ENCODE measurements around the gene LUC7L.

Gene LUC7L

GRCh38 chr16:179211-180092 is 49.8 kb downstream of the LUC7L start:
- Histone ChIP-seq H3K4me1 (ENCODE audit: control insufficient read depth in 1 of 2, insufficient read depth in 2 of 2, low read length in 2 of 2) (peaks cover 5 to 11% of the 10 kb centered on the region in 2 experiments), H2BK120ac (ENCODE audit: insufficient read depth, low read length, poor library complexity) (no peak overlapping the region), H3K27ac (ENCODE audit: low read depth, low read length) (no peak overlapping the region), H3K27me3 (ENCODE audit: insufficient read depth, low read length) (peaks cover 28% of the 10 kb centered on the region), H3K23ac (ENCODE audit: low read length) (no peak overlapping the region), H3K4me2 (ENCODE audit: low read length) (no peak overlapping the region), H2BK5ac (ENCODE audit: low read depth, low read length, poor library complexity) (no peak overlapping the region), H2BK12ac (ENCODE audit: low read length) (no peak overlapping the region), H3K9me3 (ENCODE audit: insufficient read depth, low read depth, low read length) (peaks cover 4% of the 10 kb centered on the region), H3K79me2 (ENCODE audit: control insufficient read depth, insufficient read depth, low read length, poor library complexity) (no peaks in the 10 kb centered on the region), H3K9ac (ENCODE audit: low read length) (no peak overlapping the region), H3K36me3 (ENCODE audit: control insufficient read depth in 1 of 2, insufficient read depth in 2 of 2, low read length in 2 of 2) (peaks cover 0 to 10% of the 10 kb centered on the region in 2 experiments), H2AFZ (ENCODE audit: insufficient read depth, low read length, poor library complexity) (no peak overlapping the region), H2AK5ac (ENCODE audit: low read length) (no peak overlapping the region), H3K4me3 (ENCODE audit: low read depth, low read length) (no peak overlapping the region), H4K8ac (ENCODE audit: low read depth, low read length) (no peak overlapping the region), H3K79me1 (ENCODE audit: low read length) (no peaks in the 10 kb centered on the region), H4K12ac (ENCODE audit: low read depth, low read length) (no peak overlapping the region), H3K18ac (ENCODE audit: low read length) (no peak overlapping the region), H3K14ac (ENCODE audit: low read length) (no peak overlapping the region), H3K4ac (ENCODE audit: low read depth, low read length) (no peak overlapping the region), H4K91ac (ENCODE audit: low read depth, low read length) (no peak overlapping the region)
- no peak for DNase-seq
- no CpG with 5 or more reads among the region's 17 CpGs for WGBS (ENCODE audit: extremely low coverage, insufficient coverage, insufficient read length)

GRCh38 chr16:178668-179015 is 50.6 kb downstream of the LUC7L start:
- no peak overlapping the region for H4K8ac ChIP-seq (ENCODE audit: low read depth, low read length)
- H3K18ac ChIP-seq (ENCODE audit: low read length) = no peak overlapping the region
- H3K9me3 ChIP-seq (ENCODE audit: insufficient read depth, low read depth, low read length) = peaks cover 4% of the 10 kb centered on the region
- no CpG with 5 or more reads among the region's 11 CpGs for WGBS (ENCODE audit: extremely low coverage, insufficient coverage, insufficient read length)
- H3K4ac ChIP-seq (ENCODE audit: low read depth, low read length) = no peak overlapping the region
- no peak overlapping the region for H4K12ac ChIP-seq (ENCODE audit: low read depth, low read length)
- no peak overlapping the region for H2BK5ac ChIP-seq (ENCODE audit: low read depth, low read length, poor library complexity)
- H2AFZ ChIP-seq (ENCODE audit: insufficient read depth, low read length, poor library complexity) = no peak overlapping the region
- no peak overlapping the region for H2AK5ac ChIP-seq (ENCODE audit: low read length)
- H3K4me2 ChIP-seq (ENCODE audit: low read length) = no peak overlapping the region
- no peak overlapping the region for H3K27ac ChIP-seq (ENCODE audit: low read depth, low read length)
- H3K79me2 ChIP-seq (ENCODE audit: control insufficient read depth, insufficient read depth, low read length, poor library complexity) = no peaks in the 10 kb centered on the region
- no peak overlapping the region for H3K9ac ChIP-seq (ENCODE audit: low read length)
- no peak overlapping the region for H2BK12ac ChIP-seq (ENCODE audit: low read length)
- no peaks in the 10 kb centered on the region for H3K79me1 ChIP-seq (ENCODE audit: low read length)
- no peak overlapping the region for H3K23ac ChIP-seq (ENCODE audit: low read length)
- H2BK120ac ChIP-seq (ENCODE audit: insufficient read depth, low read length, poor library complexity) = no peak overlapping the region
- no peak overlapping the region for H3K4me3 ChIP-seq (ENCODE audit: low read depth, low read length)
- no peak overlapping the region for H4K91ac ChIP-seq (ENCODE audit: low read depth, low read length)
- H3K14ac ChIP-seq (ENCODE audit: low read length) = no peak overlapping the region
- peaks cover 29% of the 10 kb centered on the region for H3K27me3 ChIP-seq (ENCODE audit: insufficient read depth, low read length)
- peaks cover 5 to 11% of the 10 kb centered on the region in 2 experiments for H3K4me1 ChIP-seq (ENCODE audit: control insufficient read depth in 1 of 2, insufficient read depth in 2 of 2, low read length in 2 of 2)
- peak in 1 of 2 donors; percentile 27 for DNase-seq
- H3K36me3 ChIP-seq (ENCODE audit: control insufficient read depth in 1 of 2, insufficient read depth in 2 of 2, low read length in 2 of 2) = peaks cover 0 to 6% of the 10 kb centered on the region in 2 experiments

- no CpG with 5 or more reads among the region's 11 CpGs for WGBS (ENCODE audit: extremely low coverage, insufficient coverage, insufficient read length)
- Histone ChIP-seq H3K27me3 (ENCODE audit: insufficient read depth, low read length) (peaks cover 29% of the 10 kb centered on the region), H3K79me2 (ENCODE audit: control insufficient read depth, insufficient read depth, low read length, poor library complexity) (no peaks in the 10 kb centered on the region), H3K9me3 (ENCODE audit: insufficient read depth, low read depth, low read length) (peaks cover 4% of the 10 kb centered on the region), H4K91ac (ENCODE audit: low read depth, low read length) (no peak overlapping the region), H2BK12ac (ENCODE audit: low read length) (no peak overlapping the region), H3K4me1 (ENCODE audit: control insufficient read depth in 1 of 2, insufficient read depth in 2 of 2, low read length in 2 of 2) (peaks cover 5 to 11% of the 10 kb centered on the region in 2 experiments), H3K4me3 (ENCODE audit: low read depth, low read length) (no peak overlapping the region), H2AFZ (ENCODE audit: insufficient read depth, low read length, poor library complexity) (no peak overlapping the region), H4K8ac (ENCODE audit: low read depth, low read length) (no peak overlapping the region), H3K79me1 (ENCODE audit: low read length) (no peaks in the 10 kb centered on the region), H3K23ac (ENCODE audit: low read length) (no peak overlapping the region), H3K4ac (ENCODE audit: low read depth, low read length) (no peak overlapping the region), H3K27ac (ENCODE audit: low read depth, low read length) (no peak overlapping the region), H2BK5ac (ENCODE audit: low read depth, low read length, poor library complexity) (no peak overlapping the region), H3K14ac (ENCODE audit: low read length) (no peak overlapping the region), H3K36me3 (ENCODE audit: control insufficient read depth in 1 of 2, insufficient read depth in 2 of 2, low read length in 2 of 2) (peaks cover 0 to 3% of the 10 kb centered on the region in 2 experiments), H2BK120ac (ENCODE audit: insufficient read depth, low read length, poor library complexity) (no peak overlapping the region), H3K18ac (ENCODE audit: low read length) (no peak overlapping the region), H2AK5ac (ENCODE audit: low read length) (no peak overlapping the region), H3K4me2 (ENCODE audit: low read length) (no peak overlapping the region), H3K9ac (ENCODE audit: low read length) (no peak overlapping the region), H4K12ac (ENCODE audit: low read depth, low read length) (no peak overlapping the region)
- DNase-seq = no peak
Observed at GRCh38 chr16:177981-178667, 51.1 kb downstream of the LUC7L start.

GRCh38 chr16:177394-177822 is 51.8 kb downstream of the LUC7L start:
- no peak overlapping the region for H3K27ac ChIP-seq (ENCODE audit: low read depth, low read length)
- no peak for DNase-seq
- no CpG with 5 or more reads among the region's 13 CpGs for WGBS (ENCODE audit: extremely low coverage, insufficient coverage, insufficient read length)
- H3K4ac ChIP-seq (ENCODE audit: low read depth, low read length) = no peak overlapping the region
- peaks cover 4% of the 10 kb centered on the region for H3K9me3 ChIP-seq (ENCODE audit: insufficient read depth, low read depth, low read length)
- no peaks in the 10 kb centered on the region for H3K79me2 ChIP-seq (ENCODE audit: control insufficient read depth, insufficient read depth, low read length, poor library complexity)
- H3K4me2 ChIP-seq (ENCODE audit: low read length) = no peak overlapping the region
- H3K36me3 ChIP-seq (ENCODE audit: control insufficient read depth in 1 of 2, insufficient read depth in 2 of 2, low read length in 2 of 2) = no peaks in the 10 kb centered on the region
- no peak overlapping the region for H3K14ac ChIP-seq (ENCODE audit: low read length)
- H4K91ac ChIP-seq (ENCODE audit: low read depth, low read length) = no peak overlapping the region
- H4K8ac ChIP-seq (ENCODE audit: low read depth, low read length) = no peak overlapping the region
- H3K18ac ChIP-seq (ENCODE audit: low read length) = no peak overlapping the region
- no peak overlapping the region for H2BK12ac ChIP-seq (ENCODE audit: low read length)
- no peak overlapping the region for H3K9ac ChIP-seq (ENCODE audit: low read length)
- H3K79me1 ChIP-seq (ENCODE audit: low read length) = no peaks in the 10 kb centered on the region
- H2AFZ ChIP-seq (ENCODE audit: insufficient read depth, low read length, poor library complexity) = no peak overlapping the region
- H3K4me1 ChIP-seq (ENCODE audit: control insufficient read depth in 1 of 2, insufficient read depth in 2 of 2, low read length in 2 of 2) = peaks cover 5 to 11% of the 10 kb centered on the region in 2 experiments
- no peak overlapping the region for H2BK5ac ChIP-seq (ENCODE audit: low read depth, low read length, poor library complexity)
- no peak overlapping the region for H4K12ac ChIP-seq (ENCODE audit: low read depth, low read length)
- H3K4me3 ChIP-seq (ENCODE audit: low read depth, low read length) = no peak overlapping the region
- no peak overlapping the region for H2AK5ac ChIP-seq (ENCODE audit: low read length)
- peaks cover 29% of the 10 kb centered on the region for H3K27me3 ChIP-seq (ENCODE audit: insufficient read depth, low read length)
- no peak overlapping the region for H3K23ac ChIP-seq (ENCODE audit: low read length)
- H2BK120ac ChIP-seq (ENCODE audit: insufficient read depth, low read length, poor library complexity) = no peak overlapping the region
